H1 (cell line): ENCODE measurements around the gene ITPR1. TPM values are rescaled to one million over a fixed set of nuclear protein-coding genes. Genes with fewer than 3 reads are reported as not detected.

ENCODE experiments used
- CTCF ChIA-PET: fragments of 300-600 bp; sonication (Branson Sonifier 250); formaldehyde crosslinking; loops from one replicate; lab custom pipeline; 2021; ENCODE audit not compliant: partially characterized antibody; lab: Charles Lee
- POLR2A ChIA-PET: fragments of 300-600 bp; sonication (Branson Sonifier 250); formaldehyde crosslinking; loops from one replicate; lab custom pipeline; 2021; ENCODE audit warnings: inconsistent platforms; ENCODE audit not compliant: partially characterized antibody; lab: Charles Lee
- DNase-seq, 2 experiments: peaks; one replicate each; pipeline versions ENCODE4 v3.0.0 to v3.0.0-alpha.2; 2010 to 2022; ENCODE audit warnings: low spot score in 2 of 2, low read depth in 1 of 2, mixed read lengths in 1 of 2
- FAIRE-seq: peaks from 2 replicates; lab custom pipeline; 2011; peaks lifted over from hg19 to GRCh38; lab: Jason Lieb, UNC
- H2AFZ ChIP-seq: 2 replicates; pipeline ENCODE4 v1.8.1; 2012; ENCODE audit warnings: low read length, inconsistent platforms
- H2AK5ac ChIP-seq: 2 replicates; pipeline ENCODE4 v1.6.1; 2013; ENCODE audit warnings: low read depth, low read length
- H2BK120ac ChIP-seq: replicated peaks from 2 replicates; pipeline ENCODE3; 2013; ENCODE audit warnings: low read depth, low read length, inconsistent platforms
- H2BK12ac ChIP-seq: 2 replicates; pipeline ENCODE4 v1.6.1; 2013; ENCODE audit warnings: low read depth, low read length
- H2BK15ac ChIP-seq: 2 replicates; pipeline ENCODE4 v1.6.1; 2013; ENCODE audit warnings: low read length
- H2BK20ac ChIP-seq: 2 replicates; pipeline ENCODE4 v1.6.1; 2013; ENCODE audit warnings: low read length
- H2BK5ac ChIP-seq: 2 replicates; pipeline ENCODE4 v1.6.1; 2013; ENCODE audit warnings: low read depth, low read length
- H3K14ac ChIP-seq: 2 replicates; pipeline ENCODE4 v1.6.1; 2013; ENCODE audit warnings: inconsistent platforms; ENCODE audit not compliant: insufficient read length
- H3K18ac ChIP-seq: 2 replicates; pipeline ENCODE4 v1.6.1; 2013; ENCODE audit warnings: low read length; ENCODE audit errors: extremely low read depth
- H3K23ac ChIP-seq: 2 replicates; pipeline ENCODE4 v1.6.1; 2013; ENCODE audit warnings: inconsistent platforms; ENCODE audit not compliant: insufficient read length
- H3K23me2 ChIP-seq: 2 replicates; pipeline ENCODE4 v1.6.1; 2013; ENCODE audit warnings: low read depth, low read length
- H3K27ac ChIP-seq: 2 replicates; pipeline ENCODE4 v1.6.1; 2011; ENCODE audit warnings: low read depth, low read length, inconsistent platforms
- H3K27me3 ChIP-seq, 4 experiments: replicated peaks in 1 of 4; 1 replicate in 1 of 4; 2 replicates in 3 of 4; pipeline versions ENCODE4 v1.6.1 to v1.8.1; 2011 to 2013; ENCODE audit warnings: low read length in 3 of 4, mild to moderate bottlenecking in 3 of 4, inconsistent platforms in 2 of 4, mixed read lengths in 2 of 4, moderate library complexity in 1 of 4; ENCODE audit not compliant: control insufficient read depth in 3 of 4, insufficient read depth in 3 of 4; ENCODE audit errors: extremely low read depth in 1 of 4
- H3K36me3 ChIP-seq, 4 experiments: 2 replicates each; pipeline versions ENCODE4 v1.6.1 to v1.8.1; 2011 to 2013; ENCODE audit warnings: mild to moderate bottlenecking in 4 of 4, low read length in 3 of 4, moderate library complexity in 2 of 4, control low read depth in 1 of 4, inconsistent platforms in 1 of 4; ENCODE audit not compliant: insufficient read depth in 4 of 4, control insufficient read depth in 2 of 4
- H3K4ac ChIP-seq: replicated peaks from 2 replicates; pipeline ENCODE3; 2013; ENCODE audit warnings: low read length, low read depth, mixed read lengths, inconsistent platforms; ENCODE audit not compliant: insufficient read length
- H3K4me1 ChIP-seq, 4 experiments: replicated peaks in 1 of 4; 1 replicate in 1 of 4; 2 replicates in 3 of 4; pipeline versions ENCODE4 v1.6.1 to v1.8.1; 2011 to 2013; ENCODE audit warnings: low read length in 3 of 4, inconsistent platforms in 2 of 4, mixed read lengths in 1 of 4; ENCODE audit not compliant: insufficient read depth in 4 of 4, control insufficient read depth in 3 of 4
- H3K4me2 ChIP-seq, 2 experiments: 2 replicates each; pipeline versions ENCODE4 v1.6.1 to v1.8.1; 2011 to 2013; ENCODE audit warnings: low read depth in 2 of 2, low read length in 2 of 2, control low read depth in 1 of 2, inconsistent platforms in 1 of 2, mild to moderate bottlenecking in 1 of 2; ENCODE audit not compliant: insufficient read depth in 1 of 2
- H3K4me3 ChIP-seq, 4 experiments: fragments of 200-600, 300-600 bp in 1 of 4; sonication (generic), shearing (Covaris generic), sonication (Bioruptor Twin) in 1 of 4; 2 replicates each; pipeline versions ENCODE4 v1.5.1 to v1.8.1; 2011 to 2016; ENCODE audit warnings: low read length in 4 of 4, low read depth in 3 of 4, control low read depth in 2 of 4, inconsistent platforms in 2 of 4, mild to moderate bottlenecking in 2 of 4, mixed read lengths in 1 of 4, moderate library complexity in 1 of 4; ENCODE audit not compliant: insufficient read depth in 2 of 4; ENCODE audit errors: extremely low read depth in 1 of 4
- H3K56ac ChIP-seq: replicated peaks from 2 replicates; pipeline ENCODE3; 2013; ENCODE audit warnings: low read depth, mild to moderate bottlenecking, mixed read lengths, low read length, inconsistent platforms; ENCODE audit not compliant: insufficient read length
- H3K79me1 ChIP-seq: 2 replicates; pipeline ENCODE4 v1.6.1; 2013; ENCODE audit warnings: low read depth, low read length, control low read depth
- H3K79me2 ChIP-seq, 2 experiments: 2 replicates each; pipeline versions ENCODE4 v1.6.1 to v1.8.1; 2012 to 2013; ENCODE audit warnings: low read length in 2 of 2, mild to moderate bottlenecking in 2 of 2, inconsistent platforms in 1 of 2; ENCODE audit not compliant: insufficient read depth in 2 of 2, control insufficient read depth in 1 of 2
- H3K9ac ChIP-seq, 4 experiments: replicated peaks in 1 of 4; 1 replicate in 1 of 4; 2 replicates in 3 of 4; pipeline versions ENCODE4 v1.6.1 to v1.8.1; 2011 to 2013; ENCODE audit warnings: low read depth in 3 of 4, low read length in 3 of 4, control low read depth in 2 of 4, mild to moderate bottlenecking in 2 of 4, moderate library complexity in 2 of 4, inconsistent platforms in 1 of 4; ENCODE audit errors: extremely low read depth in 1 of 4
- H3K9me3 ChIP-seq, 2 experiments: 2 replicates each; pipeline versions ENCODE4 v1.6.1 to v1.8.1; 2012 to 2013; ENCODE audit warnings: mild to moderate bottlenecking in 2 of 2, moderate library complexity in 2 of 2, control low read depth in 1 of 2, inconsistent platforms in 1 of 2, low read depth in 1 of 2, low read length in 1 of 2, mixed read lengths in 1 of 2; ENCODE audit not compliant: insufficient read depth in 2 of 2
- H4K20me1 ChIP-seq, 2 experiments: replicated peaks in 1 of 2; 2 replicates each; pipeline versions ENCODE3 to v1.8.1; 2011 to 2013; ENCODE audit warnings: inconsistent platforms in 2 of 2, low read length in 2 of 2, mild to moderate bottlenecking in 1 of 2; ENCODE audit not compliant: insufficient read depth in 2 of 2, control insufficient read depth in 1 of 2
- H4K5ac ChIP-seq: 2 replicates; pipeline ENCODE4 v1.6.1; 2013; ENCODE audit warnings: low read length, low read depth, mixed read lengths, inconsistent platforms; ENCODE audit not compliant: insufficient read length
- H4K8ac ChIP-seq: 2 replicates; pipeline ENCODE4 v1.8.0; 2013; ENCODE audit warnings: mild to moderate bottlenecking, moderate library complexity, low read length, inconsistent platforms; ENCODE audit not compliant: insufficient read depth; ENCODE audit errors: extremely low read depth
- H4K91ac ChIP-seq: replicated peaks from 2 replicates; pipeline ENCODE3; 2013; ENCODE audit warnings: low read length, mixed read lengths, inconsistent platforms; ENCODE audit not compliant: insufficient read length
- CEBPB ChIP-seq: IDR thresholded peaks from 2 replicates; pipeline ENCODE4 v1.6.1; 2012; ENCODE audit warnings: low read depth, low read length
- E2F6 ChIP-seq: IDR thresholded peaks from 2 replicates; pipeline ENCODE4 v1.6.1; 2012; ENCODE audit warnings: inconsistent platforms
- MAFK ChIP-seq: IDR thresholded peaks from 2 replicates; pipeline ENCODE4 v1.6.1; 2012; ENCODE audit warnings: low read depth, mild to moderate bottlenecking, improper control_type of control experiment, low read length
- NANOG ChIP-seq: IDR thresholded peaks from 2 replicates; pipeline ENCODE4 v1.6.1; 2011; ENCODE audit warnings: low read length, low read depth, mild to moderate bottlenecking, inconsistent platforms; ENCODE audit not compliant: insufficient read depth, poor library complexity, severe bottlenecking
- WGBS, 2 experiments: shearing (Covaris generic) in 1 of 2; methylation state at CpG; one replicate each; pipeline versions ENCODE4 v1.1.6 to v1.1.7; 2013 to 2015; ENCODE audit warnings: low lambda C conversion rate in 2 of 2, mixed read lengths in 2 of 2, inconsistent platforms in 1 of 2, low coverage in 1 of 2, missing lambda C conversion rate in 1 of 2; ENCODE audit not compliant: insufficient replicate concordance in 2 of 2, insufficient coverage in 1 of 2, insufficient read length in 1 of 2; ENCODE audit errors: extremely low coverage in 1 of 2, missing lambda C conversion rate in 1 of 2; 5-methylcytosine and 5-hydroxymethylcytosine counted together
- polyA plus RNA-seq, 7 experiments: library from polyadenylated mRNA; depleted of rRNA in 3 of 7; stranded (reverse) in 5 of 7; unstranded in 2 of 7; fragments of >200 nt in 5 of 7; fragments of 200-250 nt in 2 of 7; gene quantifications; 1 replicate in 5 of 7; 2 replicates in 1 of 7; 4 replicates in 1 of 7; pipeline versions ENCODE4 v1.2.1 to v1.2.3, GENCODE V29; 2011 to 2013; ENCODE audit warnings: missing spikeins in 2 of 7, mixed read lengths in 2 of 7
- total RNA-seq: library from RNA; stranded (reverse); fragmentation: NEBNext Ultra II Directional; extraction: Animal tissue kit (Norgen Biotek cat#: 25700); gene quantifications from 2 replicates; pipeline ENCODE4 v1.2.1, GENCODE V29; 2021

The ITPR1 gene
- total and polyA plus RNA-seq, 2 of the 8 experiments (the other 6 are each of a cell fraction or from before 2014, with no cell fraction given), result 2.5 to 16.3 TPM

- H3K14ac ChIP-seq, result no peak overlapping the region
- no peak overlapping the region for H2BK12ac ChIP-seq
- TF ChIP-seq MAFK, result no peak
- no peak for TF ChIP-seq NANOG
- no peak for TF ChIP-seq E2F6
- TF ChIP-seq CEBPB, result peak; percentile 100
- no peaks in the 10 kb centered on the region for H3K23me2 ChIP-seq
- no peak overlapping the region for H4K5ac ChIP-seq
- no peak overlapping the region for H2AK5ac ChIP-seq
- H3K4ac ChIP-seq, result no peak overlapping the region
- H3K79me1 ChIP-seq, result no peaks in the 10 kb centered on the region
- no peak overlapping the region for H3K9ac ChIP-seq
- no peak overlapping the region for H2AFZ ChIP-seq
- no peak overlapping the region for H3K56ac ChIP-seq
- WGBS, 2 experiments, result 83% methylated on average over 7 of the region's 7 CpGs; no CpG with 5 or more reads in 1 of the 2 experiments
- H3K4me2 ChIP-seq, result no peak overlapping the region
- no peak for DNase-seq
- no peaks in the 10 kb centered on the region for H3K79me2 ChIP-seq
- no peak overlapping the region for H4K91ac ChIP-seq
- H2BK5ac ChIP-seq, result no peak overlapping the region
- no peaks in the 10 kb centered on the region for H3K9me3 ChIP-seq
- no peak overlapping the region for H3K4me3 ChIP-seq
- H3K27ac ChIP-seq, result no peak overlapping the region
- H3K18ac ChIP-seq, result no peak overlapping the region
- H3K23ac ChIP-seq, result no peak overlapping the region
- H2BK20ac ChIP-seq, result no peak overlapping the region
- FAIRE-seq, result no peak
- no peaks in the 10 kb centered on the region for H3K27me3 ChIP-seq
- no peaks in the 10 kb centered on the region for H3K36me3 ChIP-seq
- no peaks in the 10 kb centered on the region for H4K20me1 ChIP-seq
- CTCF ChIA-PET, result interaction anchor here (0.6 to 4.7 kb wide), 75 partner anchors 8 to 1347 kb away, joined by 3 to 54 read pairs (median 5); partner anchors contain the start of gene BHLHE40
- H4K8ac ChIP-seq, result no peak overlapping the region
- H2BK120ac ChIP-seq, result no peak overlapping the region
- H3K4me1 ChIP-seq, result peaks cover 0 to 13% (median 8%) of the 10 kb centered on the region in 4 experiments; a peak in 5 of 7 replicates
- no peak overlapping the region for H2BK15ac ChIP-seq
- POLR2A ChIA-PET, result interaction anchor here (0.8 to 2.0 kb wide), 3 partner anchors 57 to 314 kb away, joined by 3 to 5 read pairs (median 4); no protein-coding TSS in a partner anchor
Measured at GRCh38 chr3:4712109-4712508, 219.0 kb downstream of the ITPR1 start.
